HG03565 (cell line): ENCODE measurements around the gene CIAO1.
"Not testable (repeated sequence)": the region's sequence is repeated elsewhere in the genome, so short reads cannot be mapped to it uniquely, and the experiment has no call there.

Experiments used
- ATAC-seq: cut with Tn5 transposase; IDR thresholded peaks from one replicate; pipeline ENCODE4 v1.9.1; 2021; ENCODE audit warnings: mild to moderate bottlenecking, moderate library complexity; ENCODE audit not compliant: unreplicated experiment

Gene CIAO1

GRCh38 chr2:96249654-96250053 is 16.4 kb upstream of the CIAO1 start:
- ATAC-seq, result no peak

- ATAC-seq, result no peak
Observed at GRCh38 chr2:96250188-96250587, 15.8 kb upstream of the CIAO1 start.

DNA sequence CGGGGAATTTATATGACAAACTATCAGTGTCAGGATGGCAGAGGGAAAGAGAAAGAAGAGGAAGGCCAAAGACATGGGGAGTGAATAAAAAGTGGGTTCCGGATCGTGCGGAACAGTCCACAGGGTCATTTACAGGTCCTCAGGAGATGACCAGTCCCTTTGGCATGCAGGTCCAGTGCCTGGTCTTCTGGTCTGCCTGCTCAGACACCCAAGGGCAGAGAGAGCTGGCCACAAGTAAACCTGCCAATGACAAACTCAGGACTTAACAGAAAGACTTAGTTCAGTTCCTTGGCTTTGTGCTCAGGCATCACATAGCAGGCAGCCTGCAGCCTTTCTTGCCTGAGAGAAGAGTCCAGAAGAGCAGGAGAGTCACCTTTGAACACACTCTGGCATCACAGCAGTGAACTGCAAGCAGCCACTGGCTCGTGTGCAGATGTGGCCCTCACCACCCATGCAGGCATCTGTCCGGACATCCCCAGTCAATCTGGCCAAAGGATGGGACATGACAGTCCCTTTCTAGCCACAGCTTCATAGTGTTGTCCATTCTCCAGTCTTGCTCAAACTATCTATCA is 14.2 kb upstream of the CIAO1 start:
- ATAC-seq, result no peak

DNA sequence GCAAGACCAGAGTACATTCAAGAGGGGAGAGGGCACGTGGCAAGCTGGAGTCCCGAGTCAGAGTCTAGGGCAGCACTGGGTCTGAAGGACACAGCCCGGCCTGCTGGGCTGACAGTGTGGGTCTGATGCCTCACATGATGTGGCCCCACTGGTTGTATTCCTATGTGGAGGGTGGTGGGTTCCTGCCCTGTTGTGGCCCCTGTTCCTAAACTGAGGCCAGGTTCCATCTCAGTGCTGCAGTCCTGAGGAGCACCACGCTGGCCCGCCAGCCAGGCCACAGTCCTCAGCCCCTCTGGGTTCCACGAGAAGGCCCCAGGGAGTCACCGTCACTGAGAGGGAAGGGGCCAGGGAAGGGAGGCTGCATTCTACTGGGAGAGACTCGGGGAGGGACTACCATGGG is 13.5 kb upstream of the CIAO1 start:
- ATAC-seq, result no peak

GRCh38 chr2:96253006-96253405 is 13.0 kb upstream of the CIAO1 start:
- ATAC-seq, result no peak

DNA sequence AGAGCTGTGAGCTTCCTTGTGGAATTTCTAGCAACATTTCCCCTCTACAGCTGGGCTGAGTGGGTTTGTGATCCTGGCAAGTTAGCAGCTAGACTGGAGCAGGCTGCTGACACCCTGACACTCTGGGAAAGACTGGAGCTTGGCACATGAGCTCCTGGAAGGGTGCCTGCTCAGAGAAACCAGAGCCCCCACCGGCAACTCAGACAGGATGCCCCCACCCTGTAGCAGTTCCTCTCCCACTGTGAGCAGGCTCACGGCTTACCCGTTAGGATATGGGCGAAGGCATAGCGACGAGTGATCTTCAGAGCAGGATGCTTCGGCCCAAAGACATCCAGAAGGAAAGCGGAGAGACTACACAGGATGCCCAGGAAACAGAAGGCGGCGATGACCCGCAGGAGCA is 11.5 kb upstream of the CIAO1 start:
- ATAC-seq, result no peak

DNA sequence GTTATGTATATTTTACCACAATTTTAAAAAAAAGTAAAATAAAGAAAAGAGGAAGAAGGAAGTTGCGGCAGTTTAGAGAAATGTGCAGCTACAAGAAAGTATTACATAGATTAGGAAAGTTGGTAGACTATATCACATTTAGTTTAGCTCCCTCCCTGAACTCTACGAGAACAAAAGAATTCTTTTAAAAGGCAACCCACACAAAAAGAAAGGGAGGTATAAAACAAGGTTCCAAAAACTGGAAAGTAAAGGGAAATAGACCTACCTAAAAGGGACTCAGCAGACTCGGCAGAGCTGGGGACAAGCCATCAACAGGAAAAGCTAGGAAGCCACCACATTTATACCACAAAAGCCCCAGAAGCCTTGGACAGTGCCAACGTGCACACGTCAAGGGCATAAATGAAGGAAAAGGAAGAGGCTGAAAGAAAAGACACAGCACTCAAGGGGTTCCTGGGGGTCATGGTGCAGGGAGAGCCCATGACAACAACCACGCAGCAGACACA is 9.4 kb upstream of the CIAO1 start:
- ATAC-seq, result no peak

GRCh38 chr2:96257744-96258143 is 8.3 kb upstream of the CIAO1 start:
- ATAC-seq, result not testable (repeated sequence)

- ATAC-seq, result no peak
Observed at GRCh38 chr2:96258166-96259022, 7.6 kb upstream of the CIAO1 start.

DNA sequence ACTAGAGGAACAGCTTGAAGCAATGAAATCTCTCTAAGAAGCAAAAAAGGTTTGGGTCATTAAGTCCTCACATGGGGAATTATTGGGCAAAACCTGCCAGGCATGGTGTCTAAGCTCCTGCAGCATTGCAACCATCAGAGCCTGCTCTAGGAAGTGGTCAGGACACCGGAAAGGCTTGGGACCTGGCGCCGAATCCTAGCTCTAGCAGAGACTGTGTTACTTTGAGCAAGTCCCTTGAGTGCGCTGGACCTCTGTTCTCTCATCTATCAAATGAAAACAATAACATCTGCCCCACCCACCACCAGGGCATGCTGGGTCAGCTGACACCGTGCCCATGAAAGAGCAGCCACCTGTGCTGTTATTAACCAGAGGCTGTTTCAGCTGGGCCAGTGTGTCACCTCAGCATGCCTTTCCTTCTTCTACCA is 6.5 kb upstream of the CIAO1 start:
- ATAC-seq, result no peak

- no peak for ATAC-seq
Observed at GRCh38 chr2:96260387-96261260, 5.4 kb upstream of the CIAO1 start.

DNA sequence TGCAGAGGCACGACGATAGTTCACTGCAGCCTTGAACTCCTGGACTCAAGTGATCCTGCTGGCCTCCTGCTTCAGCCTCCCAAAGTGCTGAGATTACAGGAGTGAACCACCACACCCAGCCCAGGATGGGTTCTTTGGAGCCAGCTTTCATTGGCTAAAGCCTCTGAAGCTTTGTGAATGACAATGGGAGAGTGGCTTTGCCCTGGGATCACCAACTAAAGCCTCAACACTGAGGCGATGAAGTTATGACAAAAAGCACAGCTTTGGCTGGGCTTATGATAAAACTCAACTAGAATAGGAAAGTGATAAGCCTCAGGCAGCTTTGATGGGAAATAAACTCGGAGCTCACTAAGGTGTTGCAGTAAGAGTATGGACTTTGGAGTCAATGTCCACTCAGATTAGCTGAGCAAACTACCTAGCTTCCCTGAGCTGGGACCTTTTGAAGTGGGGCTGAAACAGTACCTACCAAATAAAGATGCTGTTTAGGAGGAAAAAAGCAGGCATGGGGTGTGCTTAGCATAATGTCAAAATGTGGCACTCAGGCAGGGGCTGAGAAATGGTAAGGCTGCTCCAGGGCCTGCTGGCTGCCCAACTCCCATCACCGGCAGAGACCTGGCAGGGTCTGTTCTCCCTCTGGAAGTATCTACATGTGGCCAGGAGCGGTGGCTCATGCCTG is 4.6 kb upstream of the CIAO1 start:
- ATAC-seq, result no peak

- no peak for ATAC-seq
Observed at GRCh38 chr2:96262306-96262705, 3.7 kb upstream of the CIAO1 start.

GRCh38 chr2:96264086-96264485 is 1.9 kb upstream of the CIAO1 start:
- no peak for ATAC-seq

DNA sequence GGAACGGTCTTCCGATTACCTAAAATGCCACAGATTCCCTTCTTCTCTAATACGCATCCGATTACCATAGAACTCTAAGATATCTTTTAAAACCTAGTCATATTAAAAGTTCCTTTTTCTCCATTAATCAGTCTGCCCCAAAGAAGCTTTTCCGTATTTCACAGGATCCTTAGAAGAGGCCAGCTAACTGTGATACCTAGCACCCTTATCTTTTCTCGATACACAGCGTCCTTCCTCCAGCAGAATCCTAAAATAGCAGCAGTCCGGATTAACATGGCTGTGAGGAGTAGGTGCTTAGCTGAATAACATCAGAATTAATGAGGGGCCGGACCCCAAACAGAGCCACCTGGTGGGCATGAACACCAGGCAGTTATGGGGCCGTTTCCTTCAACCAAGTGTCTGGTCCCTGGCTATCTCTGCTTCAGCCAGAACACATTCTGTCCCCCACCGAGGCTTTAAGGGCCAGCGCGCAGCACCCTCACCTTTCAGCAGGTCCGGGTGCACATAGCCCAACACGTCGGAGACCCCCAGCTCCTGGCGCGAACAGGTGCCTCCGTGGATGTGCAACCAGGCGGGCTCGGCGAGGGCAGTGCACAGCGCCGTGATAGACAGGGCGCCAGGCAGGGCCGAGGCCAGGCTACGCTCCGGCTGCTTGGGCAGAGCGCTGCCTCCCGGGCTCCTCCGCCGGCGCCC is 1.2 kb upstream of the CIAO1 start:
- peak; percentile 2 for ATAC-seq

GRCh38 chr2:96265349-96265839 is 631 bp upstream of the CIAO1 start:
- ATAC-seq, result peak; percentile 5

- no peak for ATAC-seq
Observed at GRCh38 chr2:96267159-96267971, 1.3 kb downstream of the CIAO1 start.

DNA sequence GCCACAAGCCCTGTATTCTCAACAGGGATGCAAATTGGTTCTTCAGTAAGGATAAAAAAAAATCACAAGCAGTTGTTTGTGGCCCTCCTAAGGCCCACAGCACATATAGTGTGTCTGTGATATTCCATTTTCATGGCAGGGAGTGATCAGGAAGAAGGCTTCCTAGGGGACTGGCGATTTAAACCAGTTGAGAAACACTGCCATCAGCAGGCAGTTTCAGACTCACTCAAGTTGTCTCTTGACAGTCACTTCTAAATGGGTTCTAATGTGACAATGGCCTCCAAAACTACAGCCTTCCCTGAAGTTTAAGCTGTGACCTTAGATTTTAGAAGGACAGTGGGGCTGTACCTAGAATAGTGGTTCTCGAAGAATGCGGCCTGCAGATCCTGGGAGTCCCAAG is 6.0 kb downstream of the CIAO1 start:
- ATAC-seq, result no peak

GRCh38 chr2:96273763-96274162 is 7.7 kb downstream of the CIAO1 start:
- ATAC-seq, result no peak
